Uterus (tissue), 2 donors: Measurements from ENCODE around the gene TTC38.

Experiments
- POLR2A ChIP-seq, 2 donors: fragments of 450-650 bp; IDR thresholded peaks; one replicate each; pipeline ENCODE4 v1.6.1; 2016; ENCODE audit warnings: antibody characterized with exemption in 2 of 2, mild to moderate bottlenecking in 1 of 2, moderate library complexity in 1 of 2
- TF ChIP-seq, protein P1 (sequence below), 4 experiments: fragments of 200-600 bp in 2 of 4; fragments of 450-650 bp in 2 of 4; sonication (generic) in 2 of 4; IDR thresholded peaks; one replicate each; pipeline ENCODE4 v1.5.1; 2016 to 2019; ENCODE audit warnings: antibody characterized with exemption in 4 of 4, mild to moderate bottlenecking in 2 of 4, moderate library complexity in 1 of 4

DNA sequence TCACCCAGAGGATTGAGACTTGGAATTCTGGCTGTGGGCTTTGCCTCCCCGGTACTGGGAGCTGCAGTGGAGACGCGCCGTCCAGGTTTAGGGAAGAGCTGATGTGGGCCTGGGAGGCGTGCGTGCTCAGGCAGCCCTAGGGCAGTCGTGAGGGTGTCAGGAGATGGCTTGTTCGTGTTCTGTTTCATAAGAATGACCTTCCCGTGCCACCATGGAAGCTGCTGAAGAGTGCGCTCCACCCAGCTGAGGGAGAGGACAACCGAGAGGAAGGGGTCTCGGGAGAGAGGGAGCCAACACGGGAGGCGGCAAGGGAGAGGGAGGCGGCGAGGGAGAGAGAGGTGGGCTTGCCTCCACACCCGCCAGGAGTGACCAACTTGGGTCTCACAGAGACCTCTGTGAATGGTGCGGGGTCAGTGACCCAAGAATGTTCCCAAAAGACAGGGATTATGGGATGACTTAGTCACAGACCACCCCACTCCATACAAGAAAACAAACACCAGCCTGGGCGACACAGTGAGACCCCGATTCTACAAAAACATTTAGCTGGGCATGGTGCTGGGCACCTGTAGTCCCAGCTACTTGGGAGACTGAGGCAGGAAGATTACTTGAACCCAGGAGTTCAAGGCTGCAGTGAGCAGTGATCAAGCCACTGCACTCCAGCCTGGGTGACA lies 53.0 kb downstream of the TTC38 start:
- TF ChIP-seq, protein P1, sequence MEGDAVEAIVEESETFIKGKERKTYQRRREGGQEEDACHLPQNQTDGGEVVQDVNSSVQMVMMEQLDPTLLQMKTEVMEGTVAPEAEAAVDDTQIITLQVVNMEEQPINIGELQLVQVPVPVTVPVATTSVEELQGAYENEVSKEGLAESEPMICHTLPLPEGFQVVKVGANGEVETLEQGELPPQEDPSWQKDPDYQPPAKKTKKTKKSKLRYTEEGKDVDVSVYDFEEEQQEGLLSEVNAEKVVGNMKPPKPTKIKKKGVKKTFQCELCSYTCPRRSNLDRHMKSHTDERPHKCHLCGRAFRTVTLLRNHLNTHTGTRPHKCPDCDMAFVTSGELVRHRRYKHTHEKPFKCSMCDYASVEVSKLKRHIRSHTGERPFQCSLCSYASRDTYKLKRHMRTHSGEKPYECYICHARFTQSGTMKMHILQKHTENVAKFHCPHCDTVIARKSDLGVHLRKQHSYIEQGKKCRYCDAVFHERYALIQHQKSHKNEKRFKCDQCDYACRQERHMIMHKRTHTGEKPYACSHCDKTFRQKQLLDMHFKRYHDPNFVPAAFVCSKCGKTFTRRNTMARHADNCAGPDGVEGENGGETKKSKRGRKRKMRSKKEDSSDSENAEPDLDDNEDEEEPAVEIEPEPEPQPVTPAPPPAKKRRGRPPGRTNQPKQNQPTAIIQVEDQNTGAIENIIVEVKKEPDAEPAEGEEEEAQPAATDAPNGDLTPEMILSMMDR (IDR thresholded peaks at IDR 0.05): no peak
- no peak for TF ChIP-seq POLR2A (IDR thresholded peaks at IDR 0.05)
